Epithelial cell of proximal tubule (primary cell): ENCODE measurements around the gene CCDC134. TPM values are rescaled to one million over a fixed set of nuclear protein-coding genes. Genes with fewer than 3 reads are reported as not detected.
A peak's percentile ranks its signal among the peaks of the same experiment; 100 is the strongest.

Experiments
- DNase-seq: peaks from one replicate; pipeline ENCODE4 v3.0.0-alpha.2; 2011; ENCODE audit warnings: low read depth
- H3K4me3 ChIP-seq: 2 replicates; pipeline ENCODE4 v1.5.1; 2011; ENCODE audit warnings: low read depth, mild to moderate bottlenecking, low read length
- total RNA-seq: library from RNA; depleted of rRNA; stranded (reverse); fragments of >200 nt; gene quantifications from 2 replicates; pipeline ENCODE4 v1.2.3, GENCODE V29; 2015
- TF ChIP-seq, protein P1 (sequence below): conservative IDR thresholded peaks from 2 replicates; pipeline ENCODE4 v1.5.1; 2012; ENCODE audit warnings: low read depth, mild to moderate bottlenecking, low read length

Gene CCDC134
- 17.8 and 21.7 TPM in 2 replicates for total RNA-seq

DNA sequence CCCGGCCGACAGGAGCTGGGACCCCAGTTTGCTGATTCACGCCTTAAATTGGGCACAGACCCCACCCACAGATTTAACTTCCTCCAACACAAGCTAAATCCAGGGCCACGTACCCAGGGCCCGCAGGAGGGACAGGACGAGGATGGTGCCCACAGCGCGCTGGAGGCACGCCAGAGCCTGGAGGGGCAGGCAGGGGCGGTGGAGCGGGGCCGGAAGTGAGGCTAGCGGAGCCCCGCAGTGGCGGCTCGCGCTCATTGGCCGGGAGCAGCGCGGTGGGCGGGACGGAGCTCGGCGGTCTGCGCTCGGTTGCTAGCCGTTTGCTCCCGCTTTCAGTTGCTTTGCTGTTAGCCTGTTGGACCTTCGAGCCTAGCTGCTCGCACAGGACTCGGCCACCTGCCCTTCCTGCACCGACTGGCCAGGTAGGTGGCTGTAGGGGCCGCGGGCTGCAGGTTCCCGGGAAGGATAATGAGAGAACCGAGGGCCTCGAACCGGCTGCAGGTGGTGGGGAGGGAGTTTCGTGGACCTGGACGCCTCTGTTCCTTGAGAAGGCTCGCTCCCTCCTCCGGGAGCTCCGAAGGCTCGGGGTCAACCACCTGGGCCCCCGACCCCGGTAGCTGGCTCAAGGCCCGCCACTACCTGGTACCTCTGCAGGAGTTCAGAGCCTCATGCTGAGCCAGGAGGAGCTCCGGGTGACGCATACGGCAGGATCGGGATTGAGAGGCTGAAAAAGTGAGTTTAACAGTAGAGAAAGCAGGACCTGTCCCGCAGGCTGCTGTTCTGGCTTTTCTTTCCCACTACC, at the start of gene CCDC134:
Gene CCDC134 (plus strand): TSS at position 332 of the 799 bp plus-strand sequence. CDS start 8,212 bp downstream, outside the sequence.
- DNase-seq, result no peak
- TF ChIP-seq, protein P1, sequence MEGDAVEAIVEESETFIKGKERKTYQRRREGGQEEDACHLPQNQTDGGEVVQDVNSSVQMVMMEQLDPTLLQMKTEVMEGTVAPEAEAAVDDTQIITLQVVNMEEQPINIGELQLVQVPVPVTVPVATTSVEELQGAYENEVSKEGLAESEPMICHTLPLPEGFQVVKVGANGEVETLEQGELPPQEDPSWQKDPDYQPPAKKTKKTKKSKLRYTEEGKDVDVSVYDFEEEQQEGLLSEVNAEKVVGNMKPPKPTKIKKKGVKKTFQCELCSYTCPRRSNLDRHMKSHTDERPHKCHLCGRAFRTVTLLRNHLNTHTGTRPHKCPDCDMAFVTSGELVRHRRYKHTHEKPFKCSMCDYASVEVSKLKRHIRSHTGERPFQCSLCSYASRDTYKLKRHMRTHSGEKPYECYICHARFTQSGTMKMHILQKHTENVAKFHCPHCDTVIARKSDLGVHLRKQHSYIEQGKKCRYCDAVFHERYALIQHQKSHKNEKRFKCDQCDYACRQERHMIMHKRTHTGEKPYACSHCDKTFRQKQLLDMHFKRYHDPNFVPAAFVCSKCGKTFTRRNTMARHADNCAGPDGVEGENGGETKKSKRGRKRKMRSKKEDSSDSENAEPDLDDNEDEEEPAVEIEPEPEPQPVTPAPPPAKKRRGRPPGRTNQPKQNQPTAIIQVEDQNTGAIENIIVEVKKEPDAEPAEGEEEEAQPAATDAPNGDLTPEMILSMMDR, result no peak
- H3K4me3 ChIP-seq, result peak within 1 kb of the TSS; percentile 89

DNA sequence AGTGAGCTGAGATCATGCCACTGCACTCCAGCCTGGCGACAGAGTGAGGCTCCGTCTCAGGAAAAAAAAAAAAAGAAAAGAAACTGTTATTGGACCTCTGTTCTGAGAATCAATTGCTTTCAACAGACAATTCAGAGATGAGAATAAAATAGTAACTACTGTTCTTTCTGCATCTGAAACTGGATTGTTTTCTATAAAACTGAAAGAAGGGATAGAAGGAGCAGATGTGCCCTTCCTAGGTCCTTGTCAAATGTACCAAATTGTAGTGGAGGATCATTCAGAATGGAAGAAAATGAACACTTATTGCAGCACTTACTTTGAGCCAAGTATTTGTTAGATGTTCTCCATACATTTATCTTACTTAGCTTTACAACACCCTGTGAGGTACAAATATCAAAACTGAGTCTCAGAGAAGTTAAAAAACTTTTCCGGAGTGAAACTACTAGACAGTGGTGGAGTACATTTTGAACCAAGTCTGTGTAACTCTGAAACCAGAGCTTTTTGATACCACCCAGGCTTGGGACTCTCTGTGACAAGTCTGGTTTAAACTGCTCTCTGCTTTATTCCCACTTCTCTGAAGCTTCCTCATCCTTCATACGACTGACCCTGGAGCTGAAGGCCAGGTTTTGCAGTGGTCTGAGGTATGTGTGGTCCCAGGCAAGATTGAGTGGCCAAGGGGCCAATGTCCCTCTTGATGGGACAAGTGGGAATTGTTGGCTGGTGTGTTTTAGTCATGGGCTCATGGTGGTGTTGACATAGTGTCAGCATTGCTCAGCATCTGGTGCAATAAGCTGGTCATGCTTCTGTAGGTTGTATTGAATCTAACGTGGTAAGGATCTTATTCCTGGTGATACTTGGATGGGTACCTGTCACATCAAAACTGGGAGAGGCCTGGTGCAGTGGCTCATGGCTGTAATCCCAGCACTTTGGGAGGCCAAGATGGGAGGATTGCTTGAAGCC, 48.2 kb upstream of the CCDC134 start:
- TF ChIP-seq, protein P1, result no peak
- no peak for DNase-seq

GRCh38 chr22:41753984-41754383, 46.5 kb upstream of the CCDC134 start:
- no peak for DNase-seq
- TF ChIP-seq, protein P1, result no peak
- no peak overlapping the region for H3K4me3 ChIP-seq

More for the DNA sequence above, 48.2 kb upstream of the CCDC134 start:
- H3K4me3 ChIP-seq, result no peak overlapping the region

DNA sequence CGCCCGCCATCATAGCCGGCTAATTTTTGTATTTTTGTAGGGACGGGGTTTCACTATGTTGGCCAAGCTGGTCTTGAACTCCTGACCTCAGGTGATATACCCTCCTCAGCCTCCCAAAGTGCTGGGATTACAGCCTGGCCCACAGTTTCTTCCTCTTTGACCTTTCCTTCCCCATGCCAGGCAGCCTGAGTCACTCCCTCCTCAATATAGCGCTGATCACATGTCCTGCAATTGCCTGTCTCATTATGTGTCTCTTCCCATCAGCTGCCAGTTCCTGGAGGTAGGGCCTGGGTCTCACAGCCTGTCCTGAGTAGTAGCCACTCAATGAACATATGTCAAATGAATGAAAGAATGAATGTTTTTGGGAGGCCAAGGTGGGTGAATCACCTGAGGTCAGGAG, 43.0 kb upstream of the CCDC134 start:
- TF ChIP-seq, protein P1, result no peak
- H3K4me3 ChIP-seq, result no peak overlapping the region
- DNase-seq, result no peak

DNA sequence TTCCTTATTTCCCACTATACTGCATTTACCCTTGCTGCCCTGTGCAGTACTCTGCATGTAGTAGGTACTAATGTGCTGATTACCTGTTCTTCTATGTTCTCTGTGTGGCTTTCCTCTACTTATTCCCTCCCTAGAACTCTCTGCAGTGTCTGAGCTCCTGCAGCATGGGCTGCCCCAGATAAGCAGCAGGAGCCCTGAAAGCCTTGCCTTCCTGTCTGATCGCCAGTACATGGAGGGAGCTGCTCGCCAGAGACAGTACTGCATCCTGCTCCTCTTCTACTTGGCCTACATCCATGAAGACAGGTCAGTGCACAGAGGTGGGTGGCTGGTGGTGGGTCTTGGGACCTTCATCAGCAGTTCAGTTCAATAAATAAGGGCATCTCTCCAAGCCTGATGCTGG, 42.2 kb upstream of the CCDC134 start:
- TF ChIP-seq, protein P1, result no peak
- no peak overlapping the region for H3K4me3 ChIP-seq
- DNase-seq, result no peak

DNA sequence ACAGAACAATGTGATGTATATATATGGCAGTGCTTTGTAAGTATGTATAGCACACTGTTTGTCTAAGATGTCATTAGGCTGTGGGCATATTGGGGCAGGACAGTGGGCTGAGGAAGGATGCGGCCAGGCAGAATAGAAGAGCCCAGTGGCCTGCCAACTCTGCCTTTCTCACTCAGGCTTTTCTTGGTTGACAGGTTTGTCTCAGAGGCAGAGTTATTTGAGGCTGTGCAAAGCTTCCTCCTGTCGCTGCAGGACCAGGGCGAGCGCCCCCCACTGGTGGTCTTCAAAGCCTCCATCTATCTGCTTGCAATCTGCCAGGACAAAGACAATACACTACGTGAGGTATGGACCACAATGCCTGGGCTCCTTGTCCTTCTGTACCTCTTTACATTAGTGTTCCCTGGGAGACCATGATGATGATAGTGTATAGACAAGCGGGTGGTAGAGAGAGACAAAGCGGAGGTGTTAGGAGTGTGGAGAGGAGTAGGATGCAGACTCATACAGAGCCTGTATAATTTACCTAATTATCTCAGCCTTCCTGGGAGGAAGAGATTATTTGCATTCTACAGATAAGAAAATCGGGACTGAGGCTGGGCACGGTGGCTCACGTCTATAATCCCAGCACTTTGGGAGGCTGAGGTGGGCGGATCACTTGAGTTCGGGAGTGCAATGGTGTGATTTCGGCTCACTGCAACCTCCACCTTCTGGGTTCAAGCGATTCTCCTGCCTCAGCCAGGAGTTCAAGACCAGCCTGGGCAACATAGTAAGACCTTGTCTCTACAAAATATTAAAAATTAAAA, 37.3 kb upstream of the CCDC134 start:
- TF ChIP-seq, protein P1, result peak; percentile 54
- H3K4me3 ChIP-seq, result no peak overlapping the region
- no peak for DNase-seq
